OCI-LY3 (cell line): ENCODE results near the gene CTSL.

ENCODE experiments used
- H2AFZ ChIP-seq: fragments of 200-600, 300-600 bp; shearing (Covaris generic); 2 replicates; pipeline ENCODE4 v1.6.0; 2014; ENCODE audit warnings: antibody characterized with exemption, low read depth, low read length
- H3K27ac ChIP-seq: fragments of 200-600, 300-600 bp; sonication (generic); 2 replicates; pipeline ENCODE4 v1.5.1; 2014; ENCODE audit warnings: mild to moderate bottlenecking, low read length, moderate library complexity, mixed read lengths
- H3K27me3 ChIP-seq: fragments of 200-600, 300-600 bp; sonication (generic); 2 replicates; pipeline ENCODE4 v1.6.1; 2014; ENCODE audit warnings: low read depth, low read length, mixed read lengths
- H3K36me3 ChIP-seq: fragments of 200-600, 300-600 bp; sonication (generic); replicated peaks from 2 replicates; pipeline ENCODE3; 2014; ENCODE audit warnings: low read depth, low read length, mixed read lengths
- H3K4me1 ChIP-seq: fragments of 300-600, 200-600 bp; sonication (generic); 2 replicates; pipeline ENCODE4 v1.6.1; 2014; ENCODE audit warnings: low read length, mixed read lengths
- H3K4me2 ChIP-seq: fragments of 200-600, 300-600 bp; sonication (generic); 2 replicates; pipeline ENCODE4 v1.6.1; 2014; ENCODE audit warnings: low read length, mixed read lengths
- H3K4me3 ChIP-seq: fragments of 300-600, 200-600 bp; sonication (generic); 2 replicates; pipeline ENCODE4 v1.5.1; 2014; ENCODE audit warnings: antibody characterized with exemption, mild to moderate bottlenecking, low read length, moderate library complexity
- H3K79me2 ChIP-seq: fragments of 300-600, 200-600 bp; shearing (Covaris generic); 2 replicates; pipeline ENCODE4 v1.6.1; 2014; ENCODE audit warnings: mild to moderate bottlenecking, low read length, mixed read lengths
- H3K9ac ChIP-seq: fragments of 300-600, 200-600 bp; shearing (Covaris generic); 2 replicates; pipeline ENCODE4 v1.6.0; 2014; ENCODE audit warnings: mild to moderate bottlenecking, low read length, moderate library complexity
- H3K9me3 ChIP-seq: fragments of 200-600, 300-600 bp; shearing (Covaris generic); 2 replicates; pipeline ENCODE4 v1.6.1; 2014; ENCODE audit warnings: low read length, mixed read lengths; ENCODE audit not compliant: insufficient read depth
- H4K20me1 ChIP-seq: fragments of 200-600, 300-600 bp; sonication (generic); 2 replicates; pipeline ENCODE4 v1.6.1; 2016; ENCODE audit warnings: low read length, mixed read lengths; ENCODE audit not compliant: insufficient read depth
- CTCF ChIP-seq: fragments of 200-600, 300-600 bp; sonication (generic); IDR thresholded peaks from 2 replicates; pipeline ENCODE4 v1.5.1; 2014; ENCODE audit warnings: antibody characterized with exemption, low read length, low read depth
- EZH2phosphoT487 ChIP-seq: fragments of 200-600 bp; shearing (Covaris generic); IDR thresholded peaks from 2 replicates; pipeline ENCODE4 v1.6.1; 2018; ENCODE audit warnings: antibody characterized with exemption, mixed run types, low read depth

CTSL gene

GRCh38 chr9:87760529-87760928 is 34.6 kb downstream of the CTSL start:
- TF ChIP-seq CTCF: no peak
- TF ChIP-seq EZH2phosphoT487: no peak
- H3K4me2 ChIP-seq: no peak overlapping the region

GRCh38 chr9:87763286-87763685 is 37.4 kb downstream of the CTSL start:
- no peak overlapping the region for H3K4me2 ChIP-seq
- no peaks in the 10 kb centered on the region for H3K27me3 ChIP-seq
- H3K4me1 ChIP-seq: no peaks in the 10 kb centered on the region
- no peaks in the 10 kb centered on the region for H4K20me1 ChIP-seq
- H3K79me2 ChIP-seq: no peaks in the 10 kb centered on the region
- H2AFZ ChIP-seq: no peak overlapping the region
- TF ChIP-seq EZH2phosphoT487 (no peak), CTCF (no peak)
- no peaks in the 10 kb centered on the region for H3K9me3 ChIP-seq
- no peak overlapping the region for H3K4me3 ChIP-seq
- H3K9ac ChIP-seq: no peak overlapping the region
- H3K27ac ChIP-seq: no peak overlapping the region
- no peaks in the 10 kb centered on the region for H3K36me3 ChIP-seq

More at GRCh38 chr9:87760529-87760928, 34.6 kb downstream of the CTSL start:
- H2AFZ ChIP-seq: no peak overlapping the region
- no peaks in the 10 kb centered on the region for H3K36me3 ChIP-seq
- H3K9me3 ChIP-seq: no peaks in the 10 kb centered on the region
- H4K20me1 ChIP-seq: no peaks in the 10 kb centered on the region
- no peak overlapping the region for H3K4me3 ChIP-seq
- no peak overlapping the region for H3K27ac ChIP-seq
- H3K27me3 ChIP-seq: no peaks in the 10 kb centered on the region
- no peaks in the 10 kb centered on the region for H3K79me2 ChIP-seq
- no peaks in the 10 kb centered on the region for H3K4me1 ChIP-seq
- H3K9ac ChIP-seq: no peak overlapping the region

GRCh38 chr9:87765521-87765920 is 39.6 kb downstream of the CTSL start:
- Histone ChIP-seq H3K36me3 (no peaks in the 10 kb centered on the region), H3K27ac (no peak overlapping the region), H4K20me1 (no peaks in the 10 kb centered on the region), H2AFZ (no peak overlapping the region), H3K4me3 (no peak overlapping the region), H3K27me3 (no peaks in the 10 kb centered on the region), H3K4me1 (no peaks in the 10 kb centered on the region), H3K9ac (no peak overlapping the region), H3K4me2 (no peak overlapping the region), H3K79me2 (no peaks in the 10 kb centered on the region), H3K9me3 (no peaks in the 10 kb centered on the region)
- TF ChIP-seq CTCF (no peak), EZH2phosphoT487 (no peak)

- Histone ChIP-seq H3K4me2 (no peak overlapping the region), H3K9ac (no peak overlapping the region), H3K4me3 (no peak overlapping the region), H3K79me2 (no peaks in the 10 kb centered on the region), H4K20me1 (no peaks in the 10 kb centered on the region), H3K9me3 (no peaks in the 10 kb centered on the region), H3K36me3 (no peaks in the 10 kb centered on the region), H3K4me1 (no peaks in the 10 kb centered on the region), H3K27me3 (no peaks in the 10 kb centered on the region), H2AFZ (no peak overlapping the region), H3K27ac (no peak overlapping the region)
- TF ChIP-seq EZH2phosphoT487 (no peak), CTCF (no peak)
Measured at GRCh38 chr9:87766697-87767096, 40.8 kb downstream of the CTSL start.
